Adrenal gland (tissue), 5 donors: ENCODE results near the gene ACTN2.

ENCODE experiments used
- POLR2A ChIP-seq, 2 donors: fragments of 450-650 bp; IDR thresholded peaks; one replicate each; pipeline ENCODE4 v1.6.1; 2017; ENCODE audit warnings: antibody characterized with exemption in 2 of 2, mild to moderate bottlenecking in 2 of 2, moderate library complexity in 1 of 2
- TF ChIP-seq, protein P1 (sequence below), 6 experiments: fragments of 450-650 bp in 4 of 6; fragments of 200-600 bp in 2 of 6; sonication (generic) in 1 of 6; IDR thresholded peaks; 1 replicate in 5 of 6; 2 replicates in 1 of 6; pipeline versions ENCODE4 v1.5.1 to v1.8.0; 2016 to 2021; ENCODE audit warnings: antibody characterized with exemption in 6 of 6, mild to moderate bottlenecking in 2 of 6, moderate library complexity in 1 of 6
- donor health status: DM: no; HTN: no; CAD: no.

DNA sequence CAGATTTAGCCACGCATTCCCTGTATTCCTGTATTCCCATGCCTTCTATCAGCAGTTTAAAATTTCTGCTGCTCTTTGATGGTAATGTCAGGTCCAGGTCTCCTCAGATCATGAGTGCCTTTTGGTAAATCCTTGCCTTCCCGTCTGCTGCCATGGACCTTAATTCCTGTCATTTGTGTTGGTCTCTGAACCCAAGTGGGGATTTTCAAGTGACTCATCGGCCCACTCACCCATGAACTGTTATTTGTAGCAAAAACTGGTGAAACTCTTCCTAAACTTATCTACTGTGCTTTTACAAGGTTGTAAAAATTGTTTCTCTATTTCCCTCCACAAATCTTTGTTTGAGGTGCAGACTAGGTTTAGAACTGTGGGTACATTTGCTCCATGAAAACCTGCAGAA lies 47.4 kb downstream of the ACTN2 start:
- TF ChIP-seq, protein P1, sequence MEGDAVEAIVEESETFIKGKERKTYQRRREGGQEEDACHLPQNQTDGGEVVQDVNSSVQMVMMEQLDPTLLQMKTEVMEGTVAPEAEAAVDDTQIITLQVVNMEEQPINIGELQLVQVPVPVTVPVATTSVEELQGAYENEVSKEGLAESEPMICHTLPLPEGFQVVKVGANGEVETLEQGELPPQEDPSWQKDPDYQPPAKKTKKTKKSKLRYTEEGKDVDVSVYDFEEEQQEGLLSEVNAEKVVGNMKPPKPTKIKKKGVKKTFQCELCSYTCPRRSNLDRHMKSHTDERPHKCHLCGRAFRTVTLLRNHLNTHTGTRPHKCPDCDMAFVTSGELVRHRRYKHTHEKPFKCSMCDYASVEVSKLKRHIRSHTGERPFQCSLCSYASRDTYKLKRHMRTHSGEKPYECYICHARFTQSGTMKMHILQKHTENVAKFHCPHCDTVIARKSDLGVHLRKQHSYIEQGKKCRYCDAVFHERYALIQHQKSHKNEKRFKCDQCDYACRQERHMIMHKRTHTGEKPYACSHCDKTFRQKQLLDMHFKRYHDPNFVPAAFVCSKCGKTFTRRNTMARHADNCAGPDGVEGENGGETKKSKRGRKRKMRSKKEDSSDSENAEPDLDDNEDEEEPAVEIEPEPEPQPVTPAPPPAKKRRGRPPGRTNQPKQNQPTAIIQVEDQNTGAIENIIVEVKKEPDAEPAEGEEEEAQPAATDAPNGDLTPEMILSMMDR (IDR thresholded peaks at IDR 0.05): no peak
- no peak for TF ChIP-seq POLR2A (IDR thresholded peaks at IDR 0.05)
